ENCODE data around the gene EEF1A2.
"Not testable (repeated sequence)": the region's sequence is repeated elsewhere in the genome, so short reads cannot be mapped to it uniquely, and the experiment has no call there.

EEF1A2 gene

GRCh38 chr20:63519668-63520503 is 21.0 kb upstream of the EEF1A2 start:
- DNase-seq: no peak

DNA sequence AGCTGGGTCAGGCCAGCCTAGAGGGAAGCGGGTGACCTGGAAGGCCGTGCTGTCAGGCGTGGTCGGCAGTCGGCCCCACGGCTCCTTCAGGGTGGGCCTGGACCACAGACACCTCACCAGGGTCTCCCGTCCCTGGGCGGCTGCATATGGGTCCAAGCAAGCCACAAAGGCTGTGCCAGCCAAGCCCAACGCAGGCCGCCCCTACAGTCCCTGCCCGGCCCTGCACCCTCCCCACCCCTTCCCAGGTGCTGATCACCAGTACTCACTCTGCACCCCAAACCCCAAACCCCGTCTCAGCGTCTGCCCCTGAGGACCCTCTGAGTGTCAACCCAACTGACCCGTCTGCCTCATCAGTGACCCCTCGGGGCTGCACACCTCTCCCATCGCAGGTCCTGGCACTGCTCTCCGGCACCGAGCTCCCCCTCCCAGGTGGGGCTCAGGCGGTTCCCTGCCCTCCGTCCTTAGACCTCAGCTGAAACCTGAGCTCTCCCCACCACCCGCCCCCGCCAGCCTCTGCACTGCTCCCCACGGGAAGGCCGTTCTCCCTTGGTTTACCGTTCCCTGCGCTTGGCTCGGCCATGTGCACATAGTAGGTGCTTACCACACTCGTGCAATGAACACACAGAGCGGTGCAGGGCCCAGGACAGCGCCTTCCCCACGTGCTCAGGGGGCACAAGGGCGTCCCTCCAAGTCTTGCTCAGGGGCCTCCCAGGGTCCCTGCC is 20.2 kb upstream of the EEF1A2 start:
- no peak for DNase-seq

DNA sequence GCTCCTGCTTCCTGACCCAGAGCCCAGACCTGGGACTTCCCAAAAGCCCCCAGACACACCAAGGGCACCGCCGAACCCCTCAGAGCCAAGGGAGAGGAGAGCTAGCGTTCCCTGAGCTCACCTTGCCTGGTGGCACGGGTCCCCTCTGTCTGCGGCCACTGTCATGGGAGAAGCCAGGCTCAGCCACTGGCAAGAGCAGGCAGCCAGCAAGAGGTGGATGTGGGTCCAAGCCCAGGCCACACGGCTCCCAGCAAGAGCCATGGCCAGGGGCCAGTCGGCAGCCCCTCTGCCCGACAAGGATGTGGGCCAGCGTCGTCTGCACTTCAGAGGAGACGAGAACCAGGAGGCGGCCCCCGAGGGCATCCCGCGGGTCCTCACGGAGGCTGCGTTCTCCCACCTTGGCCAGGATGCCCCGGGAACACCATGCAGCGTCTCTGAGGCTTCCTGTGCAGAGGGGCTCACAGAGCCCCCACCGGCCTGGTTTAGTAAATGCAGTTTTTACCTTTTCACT is 19.5 kb upstream of the EEF1A2 start:
- DNase-seq: no peak

DNA sequence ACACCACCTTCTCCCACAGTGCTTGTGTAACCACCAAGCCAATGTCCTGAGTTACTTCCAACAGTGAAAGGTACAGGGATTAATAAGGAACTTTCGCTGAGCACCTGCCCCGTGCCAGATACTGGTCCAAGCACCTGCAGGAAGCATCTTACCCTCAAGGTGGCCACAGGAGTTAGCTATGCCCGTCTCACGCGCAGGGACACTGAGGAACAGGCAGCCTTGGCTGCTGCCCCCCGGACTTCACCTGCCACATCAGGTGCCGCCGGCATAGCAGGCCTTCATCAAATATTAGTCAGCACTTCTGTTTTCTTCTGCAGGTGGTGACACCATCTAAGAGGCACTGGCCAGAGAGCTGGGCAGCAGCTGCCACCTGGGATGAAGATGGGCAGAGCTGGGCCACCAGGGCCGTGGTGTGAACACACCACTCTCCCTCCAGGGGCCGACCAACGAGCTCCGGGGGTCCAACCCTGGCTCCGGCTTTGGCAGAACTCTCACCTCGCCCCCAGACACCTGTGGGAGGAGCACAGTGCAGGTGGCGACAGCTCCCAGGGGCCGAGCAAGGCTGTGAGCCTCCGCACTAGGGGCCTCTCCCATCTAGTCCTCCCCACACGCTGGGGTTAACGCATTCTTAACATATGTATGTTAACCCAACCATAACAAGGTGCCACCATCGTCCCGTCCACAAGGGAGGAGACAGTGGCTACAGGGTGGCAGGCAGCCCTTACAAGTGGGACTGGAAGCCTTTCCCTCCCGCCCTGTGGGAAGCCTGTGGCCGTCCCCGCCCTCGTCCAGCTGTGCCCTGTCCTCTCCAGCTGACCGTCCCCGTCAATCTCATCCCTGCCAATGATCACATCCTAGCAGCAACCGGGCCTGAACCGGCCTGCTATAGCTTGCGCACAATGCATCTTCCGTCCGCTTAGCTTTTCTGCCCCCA is 18.8 kb upstream of the EEF1A2 start:
- no peak for DNase-seq

GRCh38 chr20:63514520-63514919 is 15.6 kb upstream of the EEF1A2 start:
- not testable (repeated sequence) for DNase-seq

GRCh38 chr20:63513207-63513606 is 14.3 kb upstream of the EEF1A2 start:
- no peak for DNase-seq

DNA sequence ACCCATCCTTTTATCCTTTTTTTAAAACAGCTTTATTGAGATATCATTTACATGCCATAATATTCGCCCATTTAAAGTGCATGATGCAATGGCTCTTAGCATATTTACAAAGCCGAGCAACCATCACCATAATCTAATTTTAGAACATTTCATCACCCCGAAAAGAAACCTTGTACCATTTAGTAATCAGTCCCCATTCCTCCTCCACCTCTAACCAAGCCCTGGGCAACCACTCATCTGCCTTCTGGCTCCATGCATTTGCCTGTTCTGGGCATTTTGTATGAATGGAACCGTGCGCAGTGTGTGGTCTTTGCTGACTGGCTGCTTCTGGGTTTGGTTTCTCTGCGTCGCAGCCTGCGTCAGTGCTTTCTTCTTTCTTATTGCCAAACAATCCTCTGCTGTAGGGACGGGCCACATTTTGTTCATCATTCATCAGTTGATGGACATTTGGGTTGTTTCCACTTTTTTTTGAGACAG is 10.2 kb upstream of the EEF1A2 start:
- DNase-seq: no peak

- DNase-seq: no peak
These were observed 9.3 kb upstream of the EEF1A2 start for GRCh38 chr20:63508072-63508768.

GRCh38 chr20:63507083-63507743 is 8.3 kb upstream of the EEF1A2 start:
- DNase-seq: no peak

DNA sequence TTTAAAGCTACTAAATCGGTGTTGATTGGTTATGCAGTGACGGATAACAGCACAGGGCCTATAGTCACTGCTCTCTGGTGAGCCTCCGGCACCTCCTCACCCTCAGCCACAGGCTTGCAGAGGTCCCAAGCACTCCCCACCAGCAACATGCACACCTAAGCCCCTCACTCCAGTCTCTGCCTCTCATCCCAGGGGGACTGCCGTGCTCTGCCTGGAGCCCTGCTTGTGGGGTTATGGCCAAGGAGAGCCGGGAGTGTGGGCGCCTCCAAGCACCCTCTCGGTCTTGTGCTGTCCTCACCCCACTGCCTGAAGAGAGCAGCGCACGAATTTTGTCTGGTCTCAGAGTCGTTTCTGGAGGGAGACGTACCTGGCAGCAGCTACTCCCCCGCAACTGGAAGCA is 6.8 kb upstream of the EEF1A2 start:
- DNase-seq: no peak

GRCh38 chr20:63505281-63505680 is 6.4 kb upstream of the EEF1A2 start:
- no peak for DNase-seq

DNA sequence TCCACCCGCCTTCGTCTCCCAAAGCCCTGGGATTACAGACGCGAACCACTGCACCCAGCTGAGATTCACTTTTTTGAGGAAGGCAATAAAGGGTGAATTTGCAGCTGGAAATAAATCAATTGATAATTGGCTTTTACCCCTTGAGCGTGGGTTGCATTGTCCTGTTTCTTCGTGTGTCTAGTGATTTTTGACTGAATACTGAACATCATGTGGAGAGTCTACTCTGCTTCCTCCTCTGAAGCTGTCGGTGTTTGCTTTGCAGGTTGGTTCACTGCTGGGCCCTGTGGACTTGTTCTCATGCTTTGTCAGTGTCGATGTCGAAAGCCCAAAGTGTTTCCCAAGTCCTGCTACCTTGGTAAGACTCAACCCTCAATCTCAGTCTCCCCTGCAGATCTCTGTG is 5.8 kb upstream of the EEF1A2 start:
- DNase-seq: no peak

DNA sequence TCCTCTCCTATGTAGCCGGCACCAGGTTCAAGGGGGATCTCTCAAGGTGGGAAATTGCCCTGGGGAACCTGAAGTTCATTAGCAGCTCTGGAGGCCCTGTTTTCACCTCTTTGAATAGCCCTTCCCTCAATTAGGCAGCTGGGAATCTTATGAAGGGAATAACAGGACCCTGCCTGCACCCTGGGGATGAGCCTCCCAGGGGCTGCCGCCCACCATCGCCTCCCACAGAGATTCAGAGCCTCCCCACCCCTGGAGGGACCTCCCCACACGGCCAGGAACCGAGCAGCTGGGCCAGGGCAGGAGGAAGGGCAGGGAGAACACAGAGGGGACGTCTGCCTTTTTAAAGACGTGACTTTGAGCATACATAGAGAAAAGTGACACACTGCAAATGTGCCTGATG is 4.6 kb upstream of the EEF1A2 start:
- DNase-seq: no peak

- no peak for DNase-seq
These were observed 3.8 kb upstream of the EEF1A2 start for GRCh38 chr20:63502671-63503172.

DNA sequence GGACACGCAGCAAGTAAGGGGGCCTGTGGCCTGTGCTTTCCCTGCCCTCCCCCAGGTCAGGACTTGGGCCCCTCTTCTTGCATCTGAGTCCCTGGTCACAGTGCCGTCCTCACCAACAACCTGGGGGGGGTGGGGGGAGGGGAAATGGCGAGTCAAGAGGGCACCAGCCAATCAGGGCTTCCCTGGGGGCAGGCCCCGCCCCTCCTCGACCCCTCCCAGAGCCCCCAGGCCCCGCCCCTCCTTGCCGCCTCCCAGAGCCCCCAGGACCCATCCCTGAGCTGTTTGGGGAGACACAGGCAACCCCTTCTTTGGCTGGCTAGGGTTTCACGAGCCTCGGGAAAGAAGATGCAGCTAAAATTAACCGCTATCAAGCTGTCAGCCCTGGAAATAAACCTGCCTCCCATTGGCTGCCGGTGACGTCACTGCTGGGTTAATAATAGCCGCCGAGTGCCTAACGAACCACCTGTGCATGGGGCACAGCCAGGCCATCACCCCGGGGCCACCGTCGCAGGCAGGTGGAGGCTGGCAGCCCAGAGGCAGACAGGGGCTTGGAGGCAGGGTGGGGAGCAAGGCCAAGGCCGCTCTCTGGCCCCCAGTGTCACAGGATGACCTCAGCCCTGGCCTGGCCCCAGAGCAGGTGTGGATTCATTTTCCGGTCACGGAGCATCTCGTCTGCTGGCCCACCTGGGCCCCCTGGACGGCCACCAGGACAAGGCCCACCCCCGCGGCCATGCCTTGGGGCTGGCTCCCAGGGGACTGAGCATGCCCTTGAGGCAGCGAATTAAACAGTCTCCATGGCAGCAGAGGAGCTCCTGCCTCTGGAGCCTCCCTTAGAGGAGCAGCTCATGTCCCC is 3.2 kb upstream of the EEF1A2 start:
- peak; percentile 45 for DNase-seq

DNA sequence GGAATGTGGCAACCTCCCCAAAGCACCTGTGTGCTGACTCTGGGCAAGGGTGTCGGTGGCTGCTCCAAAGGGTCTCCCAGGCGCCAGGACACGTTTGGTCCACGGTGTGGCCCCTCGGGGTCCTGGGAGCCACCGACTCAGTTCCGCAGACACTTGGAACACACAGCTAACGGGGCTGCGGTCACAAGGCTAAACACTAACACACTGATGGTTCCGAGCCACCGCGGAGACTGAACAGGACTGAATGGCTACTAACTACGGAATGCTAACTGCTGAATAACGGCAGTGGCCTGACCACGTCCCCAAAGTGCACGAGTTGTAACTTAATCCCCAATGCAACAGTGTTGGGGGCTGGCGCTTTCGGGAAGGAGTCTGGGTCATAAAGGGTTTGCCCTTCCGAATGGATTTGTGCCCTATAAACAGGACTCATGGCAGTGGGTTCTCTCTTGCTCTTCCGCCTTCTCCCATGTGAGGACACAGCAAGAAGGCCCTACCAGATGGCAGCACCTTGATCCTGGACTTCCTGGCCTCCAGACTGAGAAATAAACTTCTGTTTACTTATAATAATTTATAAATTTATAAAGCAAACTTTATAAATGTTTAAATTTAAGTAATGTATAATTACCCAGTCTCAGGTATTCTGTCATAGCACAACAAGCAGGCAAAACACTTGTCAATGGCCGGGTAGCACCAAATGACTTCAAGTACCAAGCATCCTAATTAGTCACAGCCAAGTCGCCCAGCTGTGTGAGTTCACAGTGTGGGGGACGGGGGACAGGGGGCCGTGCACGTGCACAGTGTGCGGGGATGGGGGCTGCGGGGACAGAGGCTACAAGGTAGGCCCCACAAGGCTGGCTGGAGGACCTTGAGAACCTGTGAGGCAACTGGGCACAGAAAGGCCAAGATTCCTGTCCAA is 2.3 kb upstream of the EEF1A2 start:
- no peak for DNase-seq

GRCh38 chr20:63500151-63500901 is 1.4 kb upstream of the EEF1A2 start:
- DNase-seq: no peak

GRCh38 chr20:63499338-63499969 is 571 bp upstream of the EEF1A2 start:
- DNase-seq: no peak

All from NCI-H1694 (cell line).